GM23248 (cell line): ENCODE measurements around the gene FXYD5. TPM values are rescaled to one million over a fixed set of nuclear protein-coding genes. Genes with fewer than 3 reads are reported as not detected.

Source experiments
- DNase-seq: peaks from one replicate; pipeline ENCODE4 v3.0.0-alpha.2; 2015
- H2AFZ ChIP-seq: fragments of 200-600 bp; sonication (generic); 2 replicates; pipeline ENCODE4 v1.6.1; 2016; ENCODE audit warnings: antibody characterized with exemption
- H3F3A ChIP-seq: fragments of 200-600 bp; sonication (generic); 2 replicates; pipeline ENCODE4 v1.6.1; 2016; ENCODE audit warnings: mild to moderate bottlenecking, antibody characterized with exemption, mixed run types; ENCODE audit not compliant: insufficient read depth
- H3K27ac ChIP-seq: fragments of 200-600 bp; sonication (generic); 2 replicates; pipeline ENCODE4 v1.5.1; 2016; ENCODE audit warnings: mild to moderate bottlenecking
- H3K27me3 ChIP-seq: fragments of 200-600 bp; sonication (generic); replicated peaks from 2 replicates; pipeline ENCODE4 v1.6.1; 2016; ENCODE audit warnings: mild to moderate bottlenecking; ENCODE audit not compliant: insufficient read depth
- H3K36me3 ChIP-seq: fragments of 200-600 bp; sonication (generic); 2 replicates; pipeline ENCODE4 v1.6.1; 2016; ENCODE audit warnings: low read depth, mild to moderate bottlenecking
- H3K4me1 ChIP-seq: fragments of 200-600 bp; sonication (generic); 2 replicates; pipeline ENCODE4 v1.6.1; 2016; ENCODE audit warnings: mild to moderate bottlenecking; ENCODE audit not compliant: insufficient read depth
- H3K4me2 ChIP-seq: fragments of 200-600 bp; sonication (generic); one replicate; pipeline ENCODE4 v1.6.1; 2016; ENCODE audit warnings: mild to moderate bottlenecking; ENCODE audit not compliant: unreplicated experiment
- H3K4me3 ChIP-seq: fragments of 200-600 bp; sonication (generic); 2 replicates; pipeline ENCODE4 v1.5.1; 2016; ENCODE audit warnings: mild to moderate bottlenecking
- H3K79me2 ChIP-seq: fragments of 200-600 bp; sonication (generic); 2 replicates; pipeline ENCODE4 v1.6.1; 2016; ENCODE audit warnings: mild to moderate bottlenecking; ENCODE audit not compliant: insufficient read depth
- H3K9ac ChIP-seq: fragments of 200-600 bp; sonication (generic); 2 replicates; pipeline ENCODE4 v1.6.1; 2016; ENCODE audit warnings: mild to moderate bottlenecking
- H3K9me2 ChIP-seq: fragments of 200-600 bp; sonication (generic); 2 replicates; pipeline ENCODE4 v1.6.1; 2016; ENCODE audit warnings: mixed run types, mild to moderate bottlenecking, moderate library complexity; ENCODE audit not compliant: insufficient read depth
- H3K9me3 ChIP-seq: fragments of 200-600 bp; sonication (generic); one replicate; pipeline ENCODE4 v1.6.1; 2017; ENCODE audit warnings: low read depth
- H4K20me1 ChIP-seq: fragments of 200-600 bp; sonication (generic); 2 replicates; pipeline ENCODE4 v1.6.0; 2016; ENCODE audit not compliant: insufficient read depth
- EZH2 ChIP-seq: fragments of 200-600 bp; sonication (generic); IDR thresholded peaks from 2 replicates; pipeline ENCODE4 v1.6.1; 2018; ENCODE audit warnings: antibody characterized with exemption, mild to moderate bottlenecking; ENCODE audit not compliant: insufficient read depth, poor library complexity, severe bottlenecking
- EZH2phosphoT487 ChIP-seq: fragments of 200-600 bp; sonication (generic); IDR thresholded peaks from 2 replicates; pipeline ENCODE4 v1.6.1; 2018; ENCODE audit warnings: antibody characterized with exemption, moderate library complexity, mild to moderate bottlenecking, low read depth; ENCODE audit not compliant: insufficient read depth
- WGBS, 2 experiments: methylation state at CpG; one replicate each; pipeline ENCODE4 v1.1.6; 2015 to 2017; ENCODE audit warnings: low lambda C conversion rate in 2 of 2, low coverage in 1 of 2; ENCODE audit errors: missing lambda C conversion rate in 2 of 2; 5-methylcytosine and 5-hydroxymethylcytosine counted together
- in situ Hi-C: fragments of 300-500 bp; cut with MboI; formaldehyde crosslinking; loops from 2 replicates; pipeline ENCODE4 v1.15.0; 2020
- polyA plus RNA-seq: library from polyadenylated mRNA; unstranded; fragments of >200 nt; fragmentation: Nextera tagmentation; extraction: Ambion mirVana; gene quantifications from 2 replicates; pipeline ENCODE4 v1.2.1, GENCODE V29; 2016
- total RNA-seq: library from RNA; depleted of rRNA; stranded (reverse); fragments of >200 nt; shearing (Covaris generic); gene quantifications from 2 replicates; pipeline ENCODE4 v1.2.3, GENCODE V29; 2014

FXYD5 gene
- total and polyA plus RNA-seq, 2 experiments from 2014 or later: 233 to 496 TPM

GRCh38 chr19:35119091-35119490, 35.4 kb upstream of the FXYD5 start:
- Histone ChIP-seq H3F3A (no peaks in the 10 kb centered on the region), H3K9me2 (no peaks in the 10 kb centered on the region), H3K36me3 (no peaks in the 10 kb centered on the region), H3K4me1 (peaks cover 20% of the 10 kb centered on the region), H3K27me3 (no peaks in the 10 kb centered on the region), H3K79me2 (no peaks in the 10 kb centered on the region), H3K4me2 (no peak overlapping the region), H4K20me1 (no peaks in the 10 kb centered on the region), H3K9me3 (no peaks in the 10 kb centered on the region), H3K4me3 (no peak overlapping the region), H3K27ac (no peak overlapping the region), H3K9ac (no peak overlapping the region), H2AFZ (no peak overlapping the region)
- DNase-seq: no peak
- in situ Hi-C loops: no loop called here
- WGBS, 2 experiments: 70 to 81% methylated on average over 10 to 14 of the region's 14 CpGs
- no peak for TF ChIP-seq EZH2
- TF ChIP-seq EZH2phosphoT487: no peak

- no peak overlapping the region for H3K27ac ChIP-seq
- no peak overlapping the region for H3K9ac ChIP-seq
- H3K4me1 ChIP-seq: peaks cover 20% of the 10 kb centered on the region
- no peak for DNase-seq
- no peak overlapping the region for H2AFZ ChIP-seq
- no peaks in the 10 kb centered on the region for H3K9me2 ChIP-seq
- no peaks in the 10 kb centered on the region for H3K9me3 ChIP-seq
- TF ChIP-seq EZH2 (no peak), EZH2phosphoT487 (no peak)
- no peaks in the 10 kb centered on the region for H4K20me1 ChIP-seq
- no peak overlapping the region for H3K4me3 ChIP-seq
- in situ Hi-C loops: no loop called here
- no peaks in the 10 kb centered on the region for H3K79me2 ChIP-seq
- WGBS, 2 experiments: 81 to 87% methylated on average over 9 of the region's 9 CpGs
- no peaks in the 10 kb centered on the region for H3K36me3 ChIP-seq
- H3K4me2 ChIP-seq: no peak overlapping the region
- no peaks in the 10 kb centered on the region for H3F3A ChIP-seq
- H3K27me3 ChIP-seq: no peaks in the 10 kb centered on the region
Measured at GRCh38 chr19:35119578-35120155, 34.9 kb upstream of the FXYD5 start.

DNA sequence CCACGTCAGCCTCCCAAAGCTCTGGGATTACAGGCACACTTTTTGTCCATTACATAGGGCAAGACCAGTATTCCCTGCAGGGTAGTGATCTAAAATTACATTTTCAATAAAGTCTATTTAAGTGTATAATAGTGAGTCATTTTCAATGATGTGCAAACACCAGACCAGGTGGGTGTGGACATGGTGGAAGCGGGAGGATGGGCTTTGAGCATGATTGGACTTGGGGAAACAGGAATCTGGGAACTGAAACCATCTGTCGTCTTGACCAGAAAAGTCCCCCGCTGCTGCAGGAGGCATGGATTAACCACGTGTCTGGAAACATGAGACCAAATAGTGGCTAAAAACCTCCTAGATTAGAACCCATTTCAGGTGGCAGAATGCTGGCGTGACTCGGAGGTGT, 34.0 kb upstream of the FXYD5 start:
- peak overlapping the region; percentile 13; the same call in 1 of the 2 replicates for H3K27ac ChIP-seq
- H3K9me3 ChIP-seq: no peaks in the 10 kb centered on the region
- in situ Hi-C loops: no loop called here
- TF ChIP-seq EZH2phosphoT487 (no peak), EZH2 (no peak)
- peaks cover 20% of the 10 kb centered on the region for H3K4me1 ChIP-seq
- no peaks in the 10 kb centered on the region for H3K27me3 ChIP-seq
- H3K79me2 ChIP-seq: no peaks in the 10 kb centered on the region
- no peaks in the 10 kb centered on the region for H3K36me3 ChIP-seq
- peak overlapping the region; percentile 7; the same call in 1 of the 2 replicates for H2AFZ ChIP-seq
- H3K4me2 ChIP-seq: peak overlapping the region; percentile 18
- H3K9me2 ChIP-seq: no peaks in the 10 kb centered on the region
- peak; percentile 80 for DNase-seq
- no peak overlapping the region for H3K4me3 ChIP-seq
- no peak overlapping the region for H3K9ac ChIP-seq
- WGBS, 2 experiments: 33 to 39% methylated on average over 7 of the region's 7 CpGs
- H3F3A ChIP-seq: no peaks in the 10 kb centered on the region
- H4K20me1 ChIP-seq: no peaks in the 10 kb centered on the region

DNA sequence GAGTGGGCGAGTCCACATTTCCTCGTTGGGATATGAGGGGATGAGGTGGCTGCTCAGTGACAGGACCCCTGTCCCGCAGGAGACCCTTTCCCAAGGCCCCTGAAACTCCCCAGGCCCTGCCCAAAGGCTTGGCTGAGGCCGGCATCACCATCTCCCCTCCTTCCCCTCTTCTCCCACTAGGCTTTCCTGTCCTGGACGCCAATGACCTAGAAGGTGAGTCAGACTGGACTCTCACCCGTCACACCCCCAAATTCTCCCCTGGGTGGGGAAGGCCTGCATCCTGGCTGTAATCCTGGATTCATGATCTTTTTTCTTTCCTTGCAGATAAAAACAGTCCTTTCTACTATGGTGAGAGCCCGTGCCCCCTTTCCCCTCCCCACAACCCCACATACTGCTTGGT, 33.6 kb upstream of the FXYD5 start:
- H3K79me2 ChIP-seq: no peaks in the 10 kb centered on the region
- H3K27me3 ChIP-seq: no peaks in the 10 kb centered on the region
- TF ChIP-seq EZH2phosphoT487 (no peak), EZH2 (no peak)
- peaks cover 20% of the 10 kb centered on the region for H3K4me1 ChIP-seq
- H3K36me3 ChIP-seq: no peaks in the 10 kb centered on the region
- H2AFZ ChIP-seq: peak overlapping the region; percentile 7; the same call in 1 of the 2 replicates
- H3F3A ChIP-seq: no peaks in the 10 kb centered on the region
- H3K9ac ChIP-seq: no peak overlapping the region
- in situ Hi-C loops: no loop called here
- no peak overlapping the region for H3K4me3 ChIP-seq
- no peaks in the 10 kb centered on the region for H4K20me1 ChIP-seq
- 48 to 54% methylated on average over 6 to 7 of the region's 7 CpGs for WGBS, 2 experiments
- peak overlapping the region; percentile 18 for H3K4me2 ChIP-seq
- DNase-seq: peak; percentile 42
- no peaks in the 10 kb centered on the region for H3K9me2 ChIP-seq
- peak overlapping the region; percentile 13; the same call in 1 of the 2 replicates for H3K27ac ChIP-seq
- H3K9me3 ChIP-seq: no peaks in the 10 kb centered on the region
